Tibial artery (tissue), 4 donors: ENCODE measurements around the gene RHBDD1.

Experiments used
- DNase-seq, 2 donors: peaks; one replicate each; pipeline ENCODE4 v3.0.0-alpha.2; 2019
- H3K27ac ChIP-seq, 2 donors: fragments of 200-600 bp; sonication (generic) in 1 of 2; 1 replicate in 1 of 2; 2 replicates in 1 of 2; pipeline ENCODE4 v1.5.1; 2018 to 2019; ENCODE audit warnings: mild to moderate bottlenecking in 1 of 2
- H3K27me3 ChIP-seq, 2 donors: fragments of 200-600 bp; sonication (generic) in 1 of 2; one replicate each; pipeline versions ENCODE4 v1.5.1 to v1.6.0; 2016 to 2019
- H3K36me3 ChIP-seq, 3 donors: fragments of 200-600 bp; sonication (generic) in 2 of 3; one replicate each; pipeline ENCODE4 v1.5.1; 2016 to 2019; ENCODE audit warnings: mild to moderate bottlenecking in 2 of 3
- H3K4me1 ChIP-seq, 4 donors: fragments of 200-600 bp; sonication (generic) in 2 of 4; 1 replicate in 3 of 4; 2 replicates in 1 of 4; pipeline ENCODE4 v1.5.1; 2016 to 2019
- H3K4me3 ChIP-seq, 2 donors: fragments of 200-600 bp; sonication (generic) in 1 of 2; 1 replicate in 1 of 2; 2 replicates in 1 of 2; pipeline ENCODE4 v1.5.1; 2018 to 2019; ENCODE audit warnings: mild to moderate bottlenecking in 2 of 2
- H3K9me3 ChIP-seq, 3 donors: fragments of 200-600 bp; sonication (generic) in 1 of 3; one replicate each; pipeline ENCODE4 v1.5.1; 2016 to 2019
- CTCF ChIP-seq, 2 experiments: fragments of 200-600 bp in 1 of 2; fragments of 450-650 bp in 1 of 2; IDR thresholded peaks; one replicate each; pipeline ENCODE4 v1.5.1; 2017 to 2019; ENCODE audit warnings: antibody characterized with exemption in 2 of 2, mild to moderate bottlenecking in 1 of 2, moderate library complexity in 1 of 2
- intact Hi-C: fragments of 100-400 bp; cut with DNase I; formaldehyde crosslinking; loops from one replicate; pipeline ENCODE4 v1.15.0; 2023; ENCODE audit warnings: low total_unique reads

The RHBDD1 gene

GRCh38 chr2:226883296-226883795 lies 47.5 kb downstream of the RHBDD1 start:
- Histone ChIP-seq H3K27ac (no peak overlapping the region), H3K36me3 (peaks cover 0 to 2% (median 1%) of the 10 kb centered on the region in 3 donors), H3K4me3 (no peak overlapping the region), H3K27me3 (no peaks in the 10 kb centered on the region), H3K4me1 (no peaks in the 10 kb centered on the region), H3K9me3 (no peaks in the 10 kb centered on the region)
- intact Hi-C loops: no loop called here
- no peak for TF ChIP-seq CTCF (IDR thresholded peaks at IDR 0.05)
- no peak for DNase-seq

GRCh38 chr2:226884166-226884565 lies 48.3 kb downstream of the RHBDD1 start:
- intact Hi-C loops: no loop called here
- H3K27ac ChIP-seq: no peak overlapping the region
- H3K9me3 ChIP-seq: no peaks in the 10 kb centered on the region
- no peak for TF ChIP-seq CTCF (IDR thresholded peaks at IDR 0.05)
- no peak for DNase-seq
- H3K36me3 ChIP-seq: no peaks in the 10 kb centered on the region
- no peaks in the 10 kb centered on the region for H3K4me1 ChIP-seq
- no peaks in the 10 kb centered on the region for H3K27me3 ChIP-seq
- no peak overlapping the region for H3K4me3 ChIP-seq

GRCh38 chr2:226885769-226886435 lies 50.0 kb downstream of the RHBDD1 start:
- H3K27me3 ChIP-seq: no peaks in the 10 kb centered on the region
- TF ChIP-seq CTCF (IDR thresholded peaks at IDR 0.05): no peak
- H3K4me1 ChIP-seq: no peaks in the 10 kb centered on the region
- H3K9me3 ChIP-seq: no peaks in the 10 kb centered on the region
- H3K36me3 ChIP-seq: no peaks in the 10 kb centered on the region
- no peak overlapping the region for H3K4me3 ChIP-seq
- DNase-seq: no peak
- no peak overlapping the region for H3K27ac ChIP-seq
- intact Hi-C loops: no loop called here

GRCh38 chr2:226887940-226888339 lies 52.1 kb downstream of the RHBDD1 start:
- peaks cover 0 to 13% (median 5%) of the 10 kb centered on the region in 4 donors for H3K4me1 ChIP-seq
- no peak overlapping the region for H3K27ac ChIP-seq
- no peaks in the 10 kb centered on the region for H3K36me3 ChIP-seq
- TF ChIP-seq CTCF (IDR thresholded peaks at IDR 0.05): no peak
- no peak overlapping the region for H3K4me3 ChIP-seq
- no peaks in the 10 kb centered on the region for H3K9me3 ChIP-seq
- H3K27me3 ChIP-seq: no peaks in the 10 kb centered on the region
- intact Hi-C loops: no loop called here
- DNase-seq: no peak

GRCh38 chr2:226888378-226888965 lies 52.6 kb downstream of the RHBDD1 start:
- no peaks in the 10 kb centered on the region for H3K9me3 ChIP-seq
- intact Hi-C loops: no loop called here
- no peak overlapping the region for H3K4me3 ChIP-seq
- no peak for TF ChIP-seq CTCF (IDR thresholded peaks at IDR 0.05)
- no peaks in the 10 kb centered on the region for H3K27me3 ChIP-seq
- H3K4me1 ChIP-seq: peaks cover 0 to 13% (median 5%) of the 10 kb centered on the region in 4 donors
- H3K36me3 ChIP-seq: no peaks in the 10 kb centered on the region
- no peak overlapping the region for H3K27ac ChIP-seq
- no peak for DNase-seq
